Neural progenitor cell (in vitro differentiated cells): ENCODE data around the gene NPIPB13.
"Not testable (repeated sequence)": the region's sequence is repeated elsewhere in the genome, so short reads cannot be mapped to it uniquely, and the experiment has no call there.

Experiments
- EZH2 ChIP-seq: fragments of 200-600 bp; sonication (generic); IDR thresholded peaks from 2 replicates; pipeline ENCODE4 v1.6.1; 2017; ENCODE audit warnings: antibody characterized with exemption, mild to moderate bottlenecking, moderate library complexity
- EZH2phosphoT487 ChIP-seq: fragments of 200-600 bp; sonication (generic); IDR thresholded peaks from 2 replicates; pipeline ENCODE4 v1.6.1; 2017; ENCODE audit warnings: antibody characterized with exemption
- TF ChIP-seq, protein P1 (sequence below): fragments of 200-600 bp; sonication (generic); IDR thresholded peaks from 2 replicates; pipeline ENCODE4 v1.5.1; 2017; ENCODE audit warnings: antibody characterized with exemption, mild to moderate bottlenecking

DNA sequence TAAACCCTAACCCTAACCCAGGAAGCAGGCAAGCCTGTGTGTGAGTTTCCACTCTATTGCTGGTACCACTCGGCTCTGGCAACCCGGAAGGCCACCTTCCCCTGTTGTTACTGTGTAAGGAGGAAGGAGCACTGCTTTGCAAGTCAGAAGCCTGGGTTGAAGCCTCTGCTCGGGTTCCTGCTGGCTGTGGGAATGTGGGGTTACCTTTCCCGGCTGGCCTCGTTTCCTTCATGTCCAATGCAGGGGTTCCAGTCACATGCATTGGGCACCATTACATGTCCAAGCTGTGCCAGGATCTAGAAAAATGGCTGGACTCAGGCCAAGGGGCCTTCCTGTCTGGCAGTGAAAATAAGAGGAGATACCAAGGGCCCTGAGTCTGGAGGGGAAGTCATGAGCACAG lies 31.2 kb downstream of the NPIPB13 start:
- TF ChIP-seq, protein P1, sequence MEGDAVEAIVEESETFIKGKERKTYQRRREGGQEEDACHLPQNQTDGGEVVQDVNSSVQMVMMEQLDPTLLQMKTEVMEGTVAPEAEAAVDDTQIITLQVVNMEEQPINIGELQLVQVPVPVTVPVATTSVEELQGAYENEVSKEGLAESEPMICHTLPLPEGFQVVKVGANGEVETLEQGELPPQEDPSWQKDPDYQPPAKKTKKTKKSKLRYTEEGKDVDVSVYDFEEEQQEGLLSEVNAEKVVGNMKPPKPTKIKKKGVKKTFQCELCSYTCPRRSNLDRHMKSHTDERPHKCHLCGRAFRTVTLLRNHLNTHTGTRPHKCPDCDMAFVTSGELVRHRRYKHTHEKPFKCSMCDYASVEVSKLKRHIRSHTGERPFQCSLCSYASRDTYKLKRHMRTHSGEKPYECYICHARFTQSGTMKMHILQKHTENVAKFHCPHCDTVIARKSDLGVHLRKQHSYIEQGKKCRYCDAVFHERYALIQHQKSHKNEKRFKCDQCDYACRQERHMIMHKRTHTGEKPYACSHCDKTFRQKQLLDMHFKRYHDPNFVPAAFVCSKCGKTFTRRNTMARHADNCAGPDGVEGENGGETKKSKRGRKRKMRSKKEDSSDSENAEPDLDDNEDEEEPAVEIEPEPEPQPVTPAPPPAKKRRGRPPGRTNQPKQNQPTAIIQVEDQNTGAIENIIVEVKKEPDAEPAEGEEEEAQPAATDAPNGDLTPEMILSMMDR: not testable (repeated sequence)
- not testable (repeated sequence) for TF ChIP-seq EZH2phosphoT487, EZH2
